Sigmoid colon (tissue), 7 donors: Measurements from ENCODE around the gene TMEM253. TPM values are rescaled to one million over a fixed set of nuclear protein-coding genes. Genes with fewer than 3 reads are reported as not detected.

Experiments
- DNase-seq: peaks from one replicate; pipeline ENCODE4 v3.0.0-alpha.2; 2019
- H3K27ac ChIP-seq, 4 donors: fragments of 200-600 bp; sonication (generic); one replicate each; pipeline ENCODE4 v1.5.1; 2016 to 2019; ENCODE audit warnings: mild to moderate bottlenecking in 1 of 4
- H3K27me3 ChIP-seq, 3 donors: fragments of 200-600 bp; sonication (generic); one replicate each; pipeline ENCODE4 v1.5.1; 2019; ENCODE audit warnings: mild to moderate bottlenecking in 1 of 3
- H3K36me3 ChIP-seq, 4 donors: fragments of 200-600 bp; sonication (generic); one replicate each; pipeline ENCODE4 v1.5.1; 2016 to 2019
- H3K4me1 ChIP-seq, 4 donors: fragments of 200-600 bp; sonication (generic); one replicate each; pipeline ENCODE4 v1.5.1; 2017 to 2019
- H3K4me3 ChIP-seq, 4 donors: fragments of 200-600 bp; sonication (generic); one replicate each; pipeline ENCODE4 v1.5.1; 2017 to 2019; ENCODE audit warnings: mild to moderate bottlenecking in 2 of 4, moderate library complexity in 1 of 4
- H3K9me3 ChIP-seq, 4 donors: fragments of 200-600 bp in 3 of 4; sonication (generic) in 3 of 4; one replicate each; pipeline versions ENCODE4 v1.5.1 to v1.6.1; 2013 to 2019
- CTCF ChIP-seq, 4 experiments: fragments of 450-650 bp in 3 of 4; fragments of 200-600 bp in 1 of 4; IDR thresholded peaks; one replicate each; pipeline ENCODE4 v1.5.1; 2016 to 2019; ENCODE audit warnings: antibody characterized with exemption in 4 of 4, mild to moderate bottlenecking in 3 of 4, moderate library complexity in 2 of 4
- EP300 ChIP-seq, 4 donors: sonication (generic); formaldehyde crosslinking; IDR thresholded peaks; one replicate each; pipeline ENCODE4 v1.6.1; 2017; ENCODE audit warnings: antibody characterized with exemption in 4 of 4
- POLR2A ChIP-seq, 2 donors: fragments of 450-650 bp; IDR thresholded peaks; one replicate each; pipeline ENCODE4 v1.6.1; 2016; ENCODE audit warnings: antibody characterized with exemption in 2 of 2, mild to moderate bottlenecking in 2 of 2, moderate library complexity in 2 of 2
- POLR2AphosphoS5 ChIP-seq, 4 donors: sonication (generic); formaldehyde crosslinking; IDR thresholded peaks; one replicate each; pipeline ENCODE4 v1.6.1; 2017; ENCODE audit warnings: antibody characterized with exemption in 4 of 4
- WGBS, 2 donors: extraction: QIAGEN DNeasy Blood & Tissue Kit; methylation state at CpG; one replicate each; pipeline ENCODE4 v1.1.7; 2013; 5-methylcytosine and 5-hydroxymethylcytosine counted together
- intact Hi-C: fragments of 100-400 bp; cut with DNase I; formaldehyde crosslinking; loops from one replicate; pipeline ENCODE4 v1.15.1; 2023
- polyA plus RNA-seq, 3 donors: library from polyadenylated mRNA; stranded (reverse); fragments of 200-250 nt; gene quantifications; one replicate each; pipeline ENCODE4 v1.2.3, GENCODE V29; 2013
- total RNA-seq, 4 donors: library from RNA; depleted of rRNA; stranded (reverse); fragments of >200 nt; gene quantifications; one replicate each; pipeline ENCODE4 v1.1.0, GENCODE V29; 2016
- donor health status: healthy with polysubstance abuse.
- donor health status: Bipolar disorder and iron deficiency.
- donor health status: healthy.

The TMEM253 gene
- total and polyA plus RNA-seq, 7 donors: 1.1 to 28.4 (median 14.3) TPM; not detected in 3

GRCh38 chr14:21073921-21074320 is 26.9 kb upstream of the TMEM253 start:
- peaks cover 2 to 51% (median 32%) of the 10 kb centered on the region in 4 donors for H3K36me3 ChIP-seq
- WGBS, 2 donors: 88 to 91% methylated on average over 9 of the region's 9 CpGs
- H3K4me1 ChIP-seq: peaks cover 0 to 35% (median 30%) of the 10 kb centered on the region in 4 donors
- TF ChIP-seq EP300 (IDR thresholded peaks at IDR 0.05) (no peak), POLR2AphosphoS5 (IDR thresholded peaks at IDR 0.05) (no peak), POLR2A (IDR thresholded peaks at IDR 0.05) (no peak), CTCF (IDR thresholded peaks at IDR 0.05) (no peak)
- H3K27ac ChIP-seq: no peak overlapping the region
- intact Hi-C loops: no loop called here
- H3K27me3 ChIP-seq: no peaks in the 10 kb centered on the region
- H3K9me3 ChIP-seq: no peaks in the 10 kb centered on the region
- no peak overlapping the region for H3K4me3 ChIP-seq
- no peak for DNase-seq

- TF ChIP-seq POLR2A (IDR thresholded peaks at IDR 0.05): no peak
- no peak for TF ChIP-seq CTCF (IDR thresholded peaks at IDR 0.05)
- TF ChIP-seq EP300 (IDR thresholded peaks at IDR 0.05): no peak
- TF ChIP-seq POLR2AphosphoS5 (IDR thresholded peaks at IDR 0.05): no peak
- Histone ChIP-seq H3K4me1 (peaks cover 0 to 28% (median 22%) of the 10 kb centered on the region in 4 donors), H3K27me3 (no peaks in the 10 kb centered on the region), H3K27ac (no peak overlapping the region), H3K36me3 (peaks cover 6 to 58% (median 40%) of the 10 kb centered on the region in 4 donors), H3K4me3 (no peak overlapping the region), H3K9me3 (no peaks in the 10 kb centered on the region)
- WGBS, 2 donors: 87 to 93% methylated on average over 26 of the region's 26 CpGs
- intact Hi-C loops: no loop called here
- DNase-seq: no peak
Observed at GRCh38 chr14:21074398-21075272, 26.2 kb upstream of the TMEM253 start.

GRCh38 chr14:21075719-21076437 is 25.0 kb upstream of the TMEM253 start:
- H3K27me3 ChIP-seq: no peaks in the 10 kb centered on the region
- H3K27ac ChIP-seq: no peak overlapping the region
- intact Hi-C loops: no loop called here
- TF ChIP-seq POLR2AphosphoS5 (IDR thresholded peaks at IDR 0.05) (no peak), CTCF (IDR thresholded peaks at IDR 0.05) (no peak), EP300 (IDR thresholded peaks at IDR 0.05) (no peak), POLR2A (IDR thresholded peaks at IDR 0.05) (no peak)
- WGBS, 2 donors: 90 to 92% methylated on average over 9 of the region's 9 CpGs
- no peaks in the 10 kb centered on the region for H3K9me3 ChIP-seq
- H3K4me3 ChIP-seq: no peak overlapping the region
- DNase-seq: no peak
- H3K36me3 ChIP-seq: peaks cover 12 to 70% (median 50%) of the 10 kb centered on the region in 4 donors
- peaks cover 0 to 21% (median 20%) of the 10 kb centered on the region in 4 donors for H3K4me1 ChIP-seq

GRCh38 chr14:21077672-21078071 is 23.2 kb upstream of the TMEM253 start:
- H3K4me1 ChIP-seq: peaks cover 0 to 4% (median 3%) of the 10 kb centered on the region in 4 donors
- H3K27ac ChIP-seq: no peak overlapping the region
- peaks cover 22 to 88% (median 67%) of the 10 kb centered on the region in 4 donors for H3K36me3 ChIP-seq
- no peaks in the 10 kb centered on the region for H3K27me3 ChIP-seq
- no peak overlapping the region for H3K4me3 ChIP-seq
- intact Hi-C loops: no loop called here
- TF ChIP-seq POLR2A (IDR thresholded peaks at IDR 0.05): no peak
- TF ChIP-seq CTCF (IDR thresholded peaks at IDR 0.05): no peak
- TF ChIP-seq EP300 (IDR thresholded peaks at IDR 0.05): no peak
- TF ChIP-seq POLR2AphosphoS5 (IDR thresholded peaks at IDR 0.05): no peak
- H3K9me3 ChIP-seq: no peaks in the 10 kb centered on the region
- no peak for DNase-seq
- whole genome bisulfite sequencing, 2 donors: 62 to 86% methylated on average over 2 of the region's 2 CpGs
